Transverse colon (tissue), 4 donors: ENCODE results near the gene ITIH5. TPM values are rescaled to one million over a fixed set of nuclear protein-coding genes. Genes with fewer than 3 reads are reported as not detected.

Experiments
- DNase-seq: peaks from one replicate; pipeline ENCODE4 v3.0.0-alpha.2; 2019
- H3K27ac ChIP-seq, 4 donors: fragments of 200-600 bp; sonication (generic); 2 replicates each; pipeline ENCODE4 v1.5.1; 2016 to 2018; ENCODE audit warnings: inconsistent platforms in 4 of 4
- H3K27me3 ChIP-seq: fragments of 200-600 bp; sonication (generic); 2 replicates; pipeline ENCODE4 v1.5.1; 2017; ENCODE audit warnings: inconsistent platforms
- H3K36me3 ChIP-seq, 4 donors: fragments of 200-600 bp; sonication (generic); 2 replicates each; pipeline ENCODE4 v1.5.1; 2017 to 2019; ENCODE audit warnings: inconsistent platforms in 4 of 4
- H3K4me1 ChIP-seq, 4 donors: fragments of 200-600 bp; sonication (generic); 2 replicates each; pipeline ENCODE4 v1.5.1; 2017 to 2020; ENCODE audit warnings: inconsistent platforms in 4 of 4
- H3K4me3 ChIP-seq, 4 donors: fragments of 200-600 bp; sonication (generic); 1 replicate in 1 of 4; 2 replicates in 3 of 4; pipeline versions ENCODE4 v1.5.1 to v1.6.1; 2017 to 2019; ENCODE audit warnings: inconsistent platforms in 4 of 4
- H3K9me3 ChIP-seq, 2 donors: fragments of 200-600 bp; sonication (generic); 2 replicates each; pipeline ENCODE4 v1.5.1; 2017 to 2019; ENCODE audit warnings: inconsistent platforms in 2 of 2
- CTCF ChIP-seq, 5 experiments: fragments of 200-600 bp in 3 of 5; fragments of 450-650 bp in 2 of 5; sonication (generic) in 3 of 5; IDR thresholded peaks; 1 replicate in 2 of 5; 2 replicates in 3 of 5; pipeline ENCODE4 v1.5.1; 2016 to 2017; ENCODE audit warnings: antibody characterized with exemption in 5 of 5, inconsistent platforms in 3 of 5, mild to moderate bottlenecking in 2 of 5, moderate library complexity in 1 of 5
- EP300 ChIP-seq: sonication (generic); formaldehyde crosslinking; IDR thresholded peaks from one replicate; pipeline ENCODE4 v1.6.1; 2017; ENCODE audit warnings: antibody characterized with exemption, low read depth
- POLR2A ChIP-seq: fragments of 450-650 bp; IDR thresholded peaks from one replicate; pipeline ENCODE4 v1.6.1; 2016; ENCODE audit warnings: antibody characterized with exemption, mild to moderate bottlenecking, moderate library complexity
- POLR2AphosphoS5 ChIP-seq, 3 donors: sonication (generic); formaldehyde crosslinking; IDR thresholded peaks; one replicate each; pipeline ENCODE4 v1.6.1; 2016; ENCODE audit warnings: antibody characterized with exemption in 3 of 3
- WGBS, 2 donors: methylation state at CpG; one replicate each; pipeline ENCODE4 v1.1.5; 2018; ENCODE audit warnings: low coverage in 1 of 2; 5-methylcytosine and 5-hydroxymethylcytosine counted together
- in situ Hi-C, 4 donors: fragments of 200-750 bp; cut with MboI; loops; one replicate each; pipeline versions ENCODE4 v1.15.0 to v1.15.1; 2017; ENCODE audit warnings: low sequenced_read_pairs in 3 of 4, low pct_ligation_motif_present in 1 of 4, low pct_unique_long_range_greater_than_20kb in 1 of 4
- intact Hi-C: fragments of 100-400 bp; cut with DNase I; formaldehyde crosslinking; loops from one replicate; pipeline ENCODE4 v1.15.1; 2023; ENCODE audit warnings: low total_unique reads
- total RNA-seq, 4 donors: library from RNA; depleted of rRNA; stranded (reverse); fragments of >200 nt; gene quantifications; one replicate each; pipeline ENCODE4 v1.1.0, GENCODE V29; 2016

Gene ITIH5
- total RNA-seq, 4 donors from 2014 or later, result 13.2 to 169 (median 17.0) TPM

GRCh38 chr10:7601023-7601656 lies 65.6 kb downstream of the ITIH5 start:
- intact Hi-C loops (no loop called here), in situ Hi-C loops (no loop called here)
- H3K27ac ChIP-seq, result peak overlapping the region in 3 of 4 donors; percentile 36 to 55 (median 38)
- H3K36me3 ChIP-seq, result no peaks in the 10 kb centered on the region
- no peak for DNase-seq
- H3K4me3 ChIP-seq, result no peak overlapping the region
- peaks cover 0 to 9% (median 0%) of the 10 kb centered on the region in 4 donors for H3K4me1 ChIP-seq
- H3K27me3 ChIP-seq, result no peaks in the 10 kb centered on the region
- WGBS, 2 donors, result 51% methylated on average over 3 of the region's 3 CpGs; no CpG with 5 or more reads in 1 of the 2 donors
- H3K9me3 ChIP-seq, result no peaks in the 10 kb centered on the region
- TF ChIP-seq EP300 (no peak), CTCF (IDR thresholded peaks at IDR 0.05) (no peak), POLR2AphosphoS5 (IDR thresholded peaks at IDR 0.05) (no peak)

- 26 to 40% methylated on average over 3 of the region's 3 CpGs for WGBS, 2 donors
- Histone ChIP-seq H3K36me3 (no peaks in the 10 kb centered on the region), H3K27ac (peak overlapping the region; percentile 13 to 55 (median 38)), H3K4me3 (no peak overlapping the region), H3K27me3 (no peaks in the 10 kb centered on the region), H3K4me1 (peaks cover 0 to 9% (median 0%) of the 10 kb centered on the region in 4 donors), H3K9me3 (no peaks in the 10 kb centered on the region)
- in situ Hi-C loops (no loop called here), intact Hi-C loops (no loop called here)
- TF ChIP-seq POLR2AphosphoS5 (IDR thresholded peaks at IDR 0.05) (no peak), POLR2A (no peak), CTCF (IDR thresholded peaks at IDR 0.05) (no peak), EP300 (no peak)
- no peak for DNase-seq
Measured at GRCh38 chr10:7598771-7599170, 68.0 kb downstream of the ITIH5 start.

- intact Hi-C loops, result no loop called here
- H3K36me3 ChIP-seq, result no peaks in the 10 kb centered on the region
- H3K4me3 ChIP-seq, result no peak overlapping the region
- no peaks in the 10 kb centered on the region for H3K9me3 ChIP-seq
- peak overlapping the region in 3 of 4 donors; percentile 54 to 77 (median 70) for H3K27ac ChIP-seq
- no peaks in the 10 kb centered on the region for H3K27me3 ChIP-seq
- no peak for DNase-seq
- in situ Hi-C loops, result no loop called here
- peaks cover 0 to 8% (median 0%) of the 10 kb centered on the region in 4 donors for H3K4me1 ChIP-seq
- no peak for TF ChIP-seq CTCF (IDR thresholded peaks at IDR 0.05)
- 81% methylated on average over 6 of the region's 6 CpGs; no CpG with 5 or more reads in 1 of the 2 donors for WGBS, 2 donors
Measured at GRCh38 chr10:7596356-7596755, 70.4 kb downstream of the ITIH5 start.

GRCh38 chr10:7593905-7594304 lies 72.9 kb downstream of the ITIH5 start:
- DNase-seq, result no peak
- in situ Hi-C loops (no loop called here), intact Hi-C loops (no loop called here)
- 77 to 100% methylated on average over 1 to 4 of the region's 4 CpGs for WGBS, 2 donors
- Histone ChIP-seq H3K27ac (peak overlapping the region; percentile 54 to 77 (median 64)), H3K4me3 (no peak overlapping the region), H3K36me3 (no peaks in the 10 kb centered on the region), H3K4me1 (no peaks in the 10 kb centered on the region), H3K27me3 (no peaks in the 10 kb centered on the region), H3K9me3 (no peaks in the 10 kb centered on the region)
- TF ChIP-seq POLR2AphosphoS5 (IDR thresholded peaks at IDR 0.05) (peak in 2 of 3 donors; percentile 53 to 79), POLR2A (no peak), EP300 (peak; percentile 84), CTCF (IDR thresholded peaks at IDR 0.05) (no peak)
